Ovary (tissue), 9 donors: ENCODE results near the gene ADARB2. TPM values are rescaled to one million over a fixed set of nuclear protein-coding genes. Genes with fewer than 3 reads are reported as not detected.

Experiments
- DNase-seq, 5 donors: peaks; one replicate each; pipeline ENCODE4 v3.0.0-alpha.2; 2019 to 2020
- H3K27ac ChIP-seq, 2 donors: fragments of 200-600 bp; one replicate each; pipeline versions ENCODE4 v1.5.1 to v1.8.0; 2019 to 2022
- H3K27me3 ChIP-seq: fragments of 200-600 bp; one replicate; pipeline ENCODE4 v1.8.0; 2022
- H3K36me3 ChIP-seq: fragments of 200-600 bp; sonication (generic); one replicate; pipeline ENCODE4 v1.5.1; 2019
- H3K4me1 ChIP-seq: one replicate; pipeline ENCODE4 v1.8.1; 2013; ENCODE audit warnings: mild to moderate bottlenecking, moderate library complexity; ENCODE audit not compliant: insufficient read depth
- H3K4me3 ChIP-seq: fragments of 200-600 bp; sonication (generic); one replicate; pipeline ENCODE4 v1.5.1; 2017
- H3K9me3 ChIP-seq, 2 donors: fragments of 200-600 bp in 1 of 2; sonication (generic) in 1 of 2; one replicate each; pipeline versions ENCODE4 v1.5.1 to v1.8.1; 2013 to 2019; ENCODE audit warnings: mild to moderate bottlenecking in 1 of 2, moderate library complexity in 1 of 2
- EP300 ChIP-seq: sonication (generic); formaldehyde crosslinking; IDR thresholded peaks from one replicate; pipeline ENCODE4 v1.6.1; 2017; ENCODE audit warnings: antibody characterized with exemption
- POLR2A ChIP-seq: fragments of 450-650 bp; IDR thresholded peaks from one replicate; pipeline ENCODE4 v1.6.1; 2017; ENCODE audit warnings: antibody characterized with exemption, mild to moderate bottlenecking, moderate library complexity
- WGBS, 3 donors: extraction: QIAGEN DNeasy Blood & Tissue Kit in 1 of 3; methylation state at CpG; one replicate each; pipeline versions ENCODE4 v1.1.5 to v1.1.7; 2013 to 2017; 5-methylcytosine and 5-hydroxymethylcytosine counted together
- intact Hi-C, 4 donors: fragments of 100-400 bp; cut with DNase I; formaldehyde crosslinking; loops; one replicate each; pipeline versions ENCODE4 v1.11.0 to v1.15.1; 2022 to 2023
- polyA plus RNA-seq, 2 donors: library from polyadenylated mRNA; stranded (reverse); fragments of 200-250 nt in 1 of 2; fragments of 350-450 nt in 1 of 2; fragmentation: Illumina TruSeq in 1 of 2; extraction: RNeasy Lipid Tissue Mini Kit (QIAGEN cat#74804) in 1 of 2; gene quantifications; one replicate each; pipeline ENCODE4 v1.2.3, GENCODE V29; 2013 to 2014
- total RNA-seq, 7 donors: library from RNA; depleted of rRNA in 2 of 7; stranded (reverse); fragments of >200 nt in 2 of 7; fragmentation: NEBNext Ultra II Directional in 3 of 7; extraction: Animal tissue kit (Norgen Biotek cat#: 25700) in 3 of 7; gene quantifications; one replicate each; pipeline versions ENCODE4 v1.1.0 to v1.2.4, GENCODE V29; 2016 to 2023
- TF ChIP-seq, protein P1 (sequence below), 3 donors: fragments of 450-650 bp in 2 of 3; fragments of 200-600 bp in 1 of 3; IDR thresholded peaks; one replicate each; pipeline versions ENCODE4 v1.5.1 to v1.8.0; 2016 to 2022; ENCODE audit warnings: antibody characterized with exemption in 3 of 3, mild to moderate bottlenecking in 1 of 3
- donor health status: DM: no; HTN: no; CAD: no; lungs with moderate emphysema.
- donor health status: DM: no; HTN: no; CAD: no.
- donor health status: Bipolar disorder and iron deficiency.
- donor health status: DM: yes; HTN: yes; CAD: no.
- donor health status: DM: no; HTN: no; CAD: no.
- donor health status: DM: yes; HTN: yes; CAD: no.

ADARB2 gene
- total and polyA plus RNA-seq, 9 donors = 0.12 to 2.0 (median 0.36) TPM; not detected in 2

DNA sequence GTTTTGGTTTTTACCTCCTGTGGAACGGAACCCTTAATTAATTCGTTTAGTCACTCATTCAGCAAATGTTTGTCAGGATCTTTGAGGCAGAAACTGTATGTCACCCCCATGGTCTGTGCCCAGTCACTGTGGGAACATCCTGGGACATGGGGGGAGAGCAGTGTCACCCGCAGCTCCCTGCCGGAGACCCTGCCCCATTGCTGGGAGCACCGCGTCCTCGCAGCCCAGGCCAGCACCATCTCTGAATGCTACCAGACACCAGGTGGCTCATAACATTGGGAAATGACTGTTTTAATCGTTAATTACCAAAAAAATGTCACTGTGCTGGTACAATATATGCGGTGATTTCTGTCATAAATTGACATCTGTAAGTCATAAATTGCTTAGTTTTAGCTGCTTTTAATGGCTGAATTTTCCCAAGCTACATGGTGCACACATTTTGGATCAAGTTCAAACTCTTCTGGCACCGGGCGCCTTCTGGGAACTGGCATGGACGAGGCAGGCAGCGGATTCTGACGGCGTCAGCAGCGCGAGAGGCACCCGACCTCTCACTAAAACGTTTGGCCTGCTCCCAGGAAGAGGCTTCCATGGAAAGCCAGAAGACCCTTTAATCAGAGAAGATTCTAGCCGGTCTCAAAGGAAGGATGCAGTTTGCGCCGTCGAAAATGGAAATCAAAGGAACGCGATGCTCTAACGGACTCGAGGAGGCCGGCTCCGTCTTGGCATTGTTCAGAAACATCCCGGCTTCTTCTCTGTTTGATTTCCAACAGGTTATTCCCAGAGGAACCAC lies 184.2 kb downstream of the ADARB2 start:
- no peak for DNase-seq
- H3K4me3 ChIP-seq = no peak overlapping the region
- H3K36me3 ChIP-seq = no peaks in the 10 kb centered on the region
- TF ChIP-seq, protein P1, sequence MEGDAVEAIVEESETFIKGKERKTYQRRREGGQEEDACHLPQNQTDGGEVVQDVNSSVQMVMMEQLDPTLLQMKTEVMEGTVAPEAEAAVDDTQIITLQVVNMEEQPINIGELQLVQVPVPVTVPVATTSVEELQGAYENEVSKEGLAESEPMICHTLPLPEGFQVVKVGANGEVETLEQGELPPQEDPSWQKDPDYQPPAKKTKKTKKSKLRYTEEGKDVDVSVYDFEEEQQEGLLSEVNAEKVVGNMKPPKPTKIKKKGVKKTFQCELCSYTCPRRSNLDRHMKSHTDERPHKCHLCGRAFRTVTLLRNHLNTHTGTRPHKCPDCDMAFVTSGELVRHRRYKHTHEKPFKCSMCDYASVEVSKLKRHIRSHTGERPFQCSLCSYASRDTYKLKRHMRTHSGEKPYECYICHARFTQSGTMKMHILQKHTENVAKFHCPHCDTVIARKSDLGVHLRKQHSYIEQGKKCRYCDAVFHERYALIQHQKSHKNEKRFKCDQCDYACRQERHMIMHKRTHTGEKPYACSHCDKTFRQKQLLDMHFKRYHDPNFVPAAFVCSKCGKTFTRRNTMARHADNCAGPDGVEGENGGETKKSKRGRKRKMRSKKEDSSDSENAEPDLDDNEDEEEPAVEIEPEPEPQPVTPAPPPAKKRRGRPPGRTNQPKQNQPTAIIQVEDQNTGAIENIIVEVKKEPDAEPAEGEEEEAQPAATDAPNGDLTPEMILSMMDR (IDR thresholded peaks at IDR 0.05) = no peak
- TF ChIP-seq POLR2A = no peak
- TF ChIP-seq EP300 = no peak
- intact Hi-C loops = no loop called here
- WGBS, 3 donors = 76 to 81% (median 79%) methylated on average over 30 of the region's 30 CpGs
- no peaks in the 10 kb centered on the region for H3K4me1 ChIP-seq
- H3K27ac ChIP-seq = no peak overlapping the region
- no peaks in the 10 kb centered on the region for H3K27me3 ChIP-seq
- no peaks in the 10 kb centered on the region for H3K9me3 ChIP-seq

DNA sequence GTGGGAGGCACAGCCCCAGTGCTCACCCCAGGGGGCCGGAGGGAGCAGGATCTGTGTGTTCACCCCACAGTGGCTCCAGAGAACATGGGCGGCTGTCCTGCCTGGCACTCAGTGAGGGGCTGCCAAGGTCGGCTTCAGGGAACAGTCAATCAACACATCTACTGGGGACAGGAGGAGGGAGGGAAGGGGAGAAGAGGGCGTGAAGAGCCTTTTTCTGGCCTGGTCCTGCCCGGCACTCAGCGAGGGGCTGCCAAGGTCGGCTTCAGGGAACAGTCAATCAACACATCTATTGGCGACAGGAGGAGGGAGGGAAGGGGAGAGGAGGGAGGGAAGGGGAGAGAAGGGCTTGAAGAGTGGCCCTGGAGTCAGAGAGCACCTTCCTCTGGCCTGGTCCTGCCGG lies 184.9 kb downstream of the ADARB2 start:
- Histone ChIP-seq H3K4me1 (no peaks in the 10 kb centered on the region), H3K27ac (no peak overlapping the region), H3K27me3 (no peaks in the 10 kb centered on the region), H3K9me3 (no peaks in the 10 kb centered on the region), H3K36me3 (no peaks in the 10 kb centered on the region), H3K4me3 (no peak overlapping the region)
- intact Hi-C loops = no loop called here
- WGBS, 3 donors = 44 to 53% (median 47%) methylated on average over 9 of the region's 9 CpGs
- TF ChIP-seq, protein P1 (IDR thresholded peaks at IDR 0.05) = no peak
- TF ChIP-seq POLR2A (no peak), EP300 (no peak)
- no peak for DNase-seq

DNA sequence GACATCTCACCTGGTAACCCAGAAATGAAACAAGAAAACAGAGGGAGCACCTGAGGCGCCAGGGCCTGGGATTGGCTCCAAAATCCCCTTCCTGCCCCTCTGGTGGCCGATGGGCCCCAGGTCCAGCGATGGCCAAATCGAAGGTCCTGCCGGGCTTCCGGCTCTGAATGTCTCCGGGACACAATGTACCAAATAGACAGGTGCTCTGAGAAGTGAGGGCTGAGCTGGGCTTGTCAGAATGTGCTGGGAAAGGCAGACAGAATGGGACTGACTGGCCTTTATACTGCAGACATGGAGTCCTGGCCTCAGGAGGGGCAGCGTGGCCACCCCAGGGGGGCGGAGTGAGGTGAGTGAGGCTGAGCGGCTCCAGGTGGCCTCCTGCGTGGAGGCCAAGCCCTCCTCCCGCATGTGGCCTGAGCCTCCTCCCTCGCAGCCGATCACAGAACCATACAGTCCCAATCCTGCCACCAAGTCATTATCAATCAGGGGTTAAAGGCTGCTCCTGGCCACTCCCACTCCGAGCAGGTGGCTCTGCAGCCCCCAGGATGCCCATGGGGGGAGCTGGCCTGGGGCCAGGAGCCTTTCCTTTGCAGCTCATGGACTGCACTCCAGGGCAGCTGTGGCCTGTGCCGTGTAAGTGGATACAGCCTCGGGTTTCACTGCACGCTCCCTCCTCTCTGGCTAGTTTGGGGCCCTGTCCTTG lies 185.5 kb downstream of the ADARB2 start:
- TF ChIP-seq POLR2A = no peak
- no peak for TF ChIP-seq EP300
- TF ChIP-seq, protein P1 (IDR thresholded peaks at IDR 0.05) = no peak
- Histone ChIP-seq H3K9me3 (no peaks in the 10 kb centered on the region), H3K27ac (no peak overlapping the region), H3K4me3 (no peak overlapping the region), H3K4me1 (no peaks in the 10 kb centered on the region), H3K36me3 (no peaks in the 10 kb centered on the region), H3K27me3 (no peaks in the 10 kb centered on the region)
- intact Hi-C loops = no loop called here
- no peak for DNase-seq
- WGBS, 3 donors = 69 to 77% (median 71%) methylated on average over 18 of the region's 18 CpGs

DNA sequence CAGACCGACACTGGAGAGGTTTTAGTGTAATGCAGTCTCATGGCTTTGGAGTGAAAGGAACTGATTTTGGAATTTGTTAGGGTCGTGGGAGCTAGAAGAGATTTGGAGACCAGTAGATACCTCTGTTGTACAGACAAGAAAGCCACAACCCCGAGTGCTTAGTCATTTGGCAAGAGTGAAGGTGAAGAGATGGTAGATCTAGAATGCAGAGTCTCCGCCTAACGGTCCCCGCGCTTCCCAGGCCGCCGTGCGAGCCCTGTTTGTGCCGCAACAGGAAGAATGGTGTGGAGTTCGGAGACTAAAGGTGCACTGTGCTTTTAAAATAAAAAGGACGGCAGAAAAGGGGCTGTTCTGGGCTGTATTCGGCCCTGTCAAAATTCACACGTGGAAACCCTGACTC lies 186.7 kb downstream of the ADARB2 start:
- Histone ChIP-seq H3K27ac (no peak overlapping the region), H3K4me3 (no peak overlapping the region), H3K36me3 (no peaks in the 10 kb centered on the region), H3K4me1 (no peaks in the 10 kb centered on the region), H3K27me3 (no peaks in the 10 kb centered on the region), H3K9me3 (no peaks in the 10 kb centered on the region)
- 82 to 85% (median 85%) methylated on average over 15 of the region's 15 CpGs for whole genome bisulfite sequencing, 3 donors
- DNase-seq = no peak
- TF ChIP-seq, protein P1 (IDR thresholded peaks at IDR 0.05) = no peak
- TF ChIP-seq POLR2A (no peak), EP300 (no peak)
- intact Hi-C loops = no loop called here
